GM21528 (cell line): ENCODE measurements around the gene VWA3B.
"Not testable (repeated sequence)": the region's sequence is repeated elsewhere in the genome, so short reads cannot be mapped to it uniquely, and the experiment has no call there.

Source experiments
- ATAC-seq: cut with Tn5 transposase; IDR thresholded peaks from one replicate; pipeline ENCODE4 v1.9.1; 2021; ENCODE audit warnings: mild to moderate bottlenecking, moderate library complexity; ENCODE audit not compliant: unreplicated experiment, low FRiP score

Gene VWA3B

DNA sequence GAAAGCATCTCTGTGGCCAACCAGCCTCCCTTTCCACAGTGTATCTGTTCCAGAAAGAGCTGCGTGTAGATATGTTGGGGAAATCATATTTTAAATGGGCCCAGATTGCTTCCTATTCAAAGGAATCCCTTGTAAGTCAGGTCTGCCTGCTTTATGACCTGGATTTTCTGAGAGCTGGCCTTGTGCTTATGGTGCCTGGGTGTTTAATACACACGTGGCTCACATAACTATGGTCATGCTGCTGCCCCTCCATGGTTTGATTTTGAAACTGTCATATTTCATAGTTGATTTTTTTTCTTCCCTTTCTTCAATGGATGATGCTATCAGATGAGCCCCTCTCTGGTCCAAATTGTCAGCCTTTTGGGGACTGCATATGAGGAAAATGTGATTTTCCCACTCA is 147.8 kb downstream of the VWA3B start:
- no peak for ATAC-seq

- no peak for ATAC-seq
These were observed 150.0 kb downstream of the VWA3B start for GRCh38 chr2:98236935-98237334.

DNA sequence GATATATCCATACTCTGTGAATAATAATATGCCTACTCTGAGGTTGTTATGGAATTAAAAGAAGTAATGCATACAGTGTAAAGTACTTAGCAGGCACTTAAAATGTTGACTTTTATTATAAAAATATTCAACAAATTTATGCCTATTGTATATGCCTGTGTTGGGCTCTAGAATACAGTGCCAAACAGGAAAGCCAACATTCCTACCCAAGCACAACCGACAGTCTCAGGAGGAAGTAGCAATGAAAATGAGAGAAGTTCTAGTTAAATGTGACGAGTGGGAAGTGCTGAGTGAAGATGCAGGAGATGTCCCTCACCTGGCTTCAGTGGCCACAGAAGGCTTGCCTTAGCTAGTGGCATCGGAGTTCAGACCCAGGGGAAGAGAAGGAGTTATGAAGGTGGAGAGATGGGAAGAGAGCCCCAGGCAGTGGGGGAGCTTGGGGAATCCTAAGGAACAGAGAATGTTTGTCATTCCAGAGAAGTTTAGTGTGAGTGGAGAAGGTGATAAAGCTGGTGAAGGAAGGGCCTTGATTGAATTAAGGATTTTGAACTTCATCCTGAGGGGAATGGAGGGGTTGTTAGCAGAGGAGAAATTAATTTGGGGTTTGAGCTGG is 153.9 kb downstream of the VWA3B start:
- ATAC-seq, result no peak

DNA sequence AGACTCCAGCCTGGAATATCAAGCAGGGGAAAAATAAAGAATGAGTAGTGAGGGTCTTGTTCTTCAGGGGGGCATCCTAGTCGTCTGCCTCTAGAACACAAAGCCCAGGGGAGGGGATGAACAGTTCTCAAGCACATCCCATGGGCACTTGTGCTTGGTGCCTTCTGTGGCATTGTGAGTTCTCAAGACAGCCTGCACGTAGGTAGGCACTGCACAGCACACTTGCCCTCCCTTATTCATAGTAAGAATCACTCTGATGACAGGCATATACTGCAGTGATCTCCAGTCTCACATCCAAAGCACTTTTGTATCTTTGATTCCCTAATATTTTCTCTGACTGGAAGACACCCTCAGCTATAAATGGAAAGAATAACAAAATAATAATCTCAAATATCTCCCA is 154.6 kb downstream of the VWA3B start:
- ATAC-seq, result no peak

DNA sequence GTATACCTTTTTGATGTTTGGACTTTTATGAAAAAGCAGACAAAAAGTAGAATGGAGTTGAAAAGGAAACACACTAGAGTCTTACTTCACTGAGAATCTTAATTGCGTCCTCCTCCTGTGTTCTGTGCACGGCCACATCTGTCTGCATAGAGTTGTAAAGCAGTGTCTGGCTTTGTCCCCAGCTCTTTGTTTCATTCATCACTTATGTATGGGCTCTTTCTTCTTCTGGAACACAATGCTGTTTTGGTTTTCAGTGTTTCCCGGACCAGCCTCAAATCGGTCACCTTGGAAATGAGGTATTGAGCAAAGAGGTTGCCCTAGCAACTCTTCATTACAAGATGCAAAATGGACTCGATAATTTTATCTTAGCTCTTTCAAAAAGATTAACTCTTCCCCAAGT is 155.0 kb downstream of the VWA3B start:
- no peak for ATAC-seq

GRCh38 chr2:98245491-98245890 is 158.5 kb downstream of the VWA3B start:
- no peak for ATAC-seq

- no peak for ATAC-seq
These were observed 160.4 kb downstream of the VWA3B start for GRCh38 chr2:98247383-98247782.

DNA sequence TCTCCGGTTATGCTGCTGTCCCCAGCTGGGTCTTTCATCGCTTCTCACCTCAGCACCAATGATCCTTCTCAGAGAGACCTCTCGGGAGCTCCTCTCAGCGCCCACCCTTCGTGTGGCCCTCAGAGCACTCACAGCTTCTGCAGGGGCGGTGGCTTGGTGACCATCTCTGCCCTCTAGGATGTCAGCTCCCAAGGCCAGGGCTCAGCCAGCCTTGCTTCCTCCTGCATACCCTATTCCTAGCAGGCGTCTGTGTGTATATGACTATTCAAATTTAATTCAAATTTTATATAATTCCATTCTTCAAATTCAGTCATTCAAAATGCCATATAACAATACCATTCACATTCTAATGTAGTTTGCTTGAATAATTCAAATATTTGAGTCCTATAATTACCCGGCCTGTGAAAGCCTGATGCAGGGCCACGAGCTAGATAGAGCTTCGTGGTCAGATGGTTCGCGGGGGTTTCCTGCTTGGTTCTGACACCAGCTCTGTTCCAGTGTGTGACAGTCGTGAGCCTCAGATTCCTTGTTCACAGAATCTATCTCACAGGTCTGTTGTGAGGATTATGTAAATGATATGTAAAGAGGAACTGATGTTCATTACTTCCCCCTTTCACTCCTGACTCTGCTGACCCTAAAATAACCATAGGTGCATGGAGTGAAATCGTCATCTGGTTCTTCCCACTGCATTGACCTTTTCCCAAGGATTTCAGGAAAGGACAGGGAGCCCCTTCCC is 165.2 kb downstream of the VWA3B start:
- ATAC-seq, result no peak

DNA sequence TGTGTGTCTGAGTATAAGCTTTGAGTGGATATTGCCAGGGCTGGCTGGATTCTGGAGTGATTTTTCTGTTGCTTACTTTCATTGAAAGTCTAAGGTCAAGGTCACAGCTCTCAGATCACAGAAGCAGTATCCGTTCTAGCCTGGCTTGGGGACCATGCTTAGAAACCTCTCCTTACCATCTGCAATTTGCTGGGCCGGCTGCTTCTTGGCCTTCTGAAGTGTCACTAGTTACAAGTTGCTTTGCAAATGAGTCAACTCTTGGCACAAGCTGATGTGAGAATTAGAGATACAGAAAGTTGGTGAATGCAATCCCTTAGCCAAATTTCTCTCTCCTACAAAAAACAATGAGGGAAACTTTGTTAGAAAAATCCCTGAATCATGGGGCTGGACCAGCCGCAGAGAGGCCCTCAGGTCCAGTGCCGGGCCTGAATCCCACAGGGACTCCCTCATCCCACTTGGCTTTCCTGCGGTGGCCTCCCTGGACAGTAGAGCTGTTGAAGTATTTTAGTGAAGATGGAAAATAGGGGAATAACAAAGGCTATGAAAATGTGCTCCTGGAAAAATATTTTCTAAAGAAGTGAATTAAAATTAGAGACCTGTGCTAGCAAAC is 166.6 kb downstream of the VWA3B start:
- ATAC-seq, result no peak

DNA sequence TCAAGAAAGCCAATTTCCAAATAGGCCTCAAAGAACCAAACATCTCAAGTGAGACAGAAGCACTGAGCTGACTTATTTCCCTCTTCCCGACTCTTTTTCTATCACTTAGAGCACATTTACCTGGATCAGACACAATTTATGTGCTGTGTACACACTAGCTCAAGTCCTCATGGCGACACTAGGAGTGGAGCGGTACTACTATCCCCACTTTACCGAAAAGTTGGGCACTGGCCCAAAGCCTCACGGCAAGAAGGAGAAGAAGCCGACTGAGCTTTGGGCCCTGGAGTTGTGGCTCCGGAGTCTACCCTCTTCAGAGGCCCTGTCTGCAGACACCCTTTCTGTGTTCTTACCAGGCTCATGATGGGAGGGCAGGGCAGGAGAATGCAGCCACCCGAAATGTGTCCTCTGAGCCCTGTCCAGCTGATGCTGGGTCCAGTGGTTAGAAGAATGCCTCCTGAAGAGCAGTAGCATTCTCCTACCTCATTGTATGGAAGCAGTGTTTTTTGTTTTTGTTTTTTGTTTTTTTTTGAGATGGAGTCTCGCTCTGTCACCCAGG is 167.6 kb downstream of the VWA3B start:
- ATAC-seq, result no peak

GRCh38 chr2:98258906-98259305 is 171.9 kb downstream of the VWA3B start:
- ATAC-seq, result no peak

- ATAC-seq, result no peak
These were observed 176.4 kb downstream of the VWA3B start for GRCh38 chr2:98263362-98263761.

DNA sequence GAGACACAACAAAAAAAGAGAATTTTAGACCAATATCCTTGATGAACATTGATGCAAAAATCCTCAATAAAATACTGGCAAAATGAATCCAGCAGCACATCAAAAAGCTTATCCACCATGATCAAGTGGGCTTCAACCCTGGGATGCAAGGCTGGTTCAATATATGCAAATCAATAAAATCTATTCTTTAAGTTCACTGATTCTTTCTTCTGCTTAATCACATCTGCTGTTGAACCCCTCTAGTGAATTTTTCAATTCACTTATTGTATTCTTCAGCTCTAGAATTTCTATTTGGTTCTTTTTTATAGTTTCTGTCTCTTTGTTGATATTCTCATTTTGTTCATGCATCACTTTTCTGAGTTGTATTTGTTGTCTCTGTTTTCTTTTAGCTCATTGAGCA is 181.3 kb downstream of the VWA3B start:
- ATAC-seq, result not testable (repeated sequence)

DNA sequence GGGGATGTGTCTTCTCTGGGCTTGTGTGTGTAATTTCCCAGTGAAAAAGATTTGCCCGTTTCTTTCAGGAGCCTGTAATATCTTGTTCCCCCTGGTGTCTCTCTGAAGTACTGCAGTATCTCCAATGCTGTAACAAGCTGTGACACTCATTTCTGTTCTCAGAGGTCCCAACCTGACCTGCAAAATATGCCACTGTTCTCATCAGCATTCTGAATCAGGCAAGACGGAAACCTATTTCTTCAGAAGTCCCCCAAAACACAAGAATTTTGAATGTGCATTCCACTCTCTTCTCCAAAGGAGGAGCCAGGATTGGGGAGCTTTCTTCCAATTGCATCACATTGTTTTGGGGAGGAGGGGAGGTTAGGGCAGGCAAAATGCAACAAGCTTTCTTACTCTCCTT is 182.3 kb downstream of the VWA3B start:
- no peak for ATAC-seq

DNA sequence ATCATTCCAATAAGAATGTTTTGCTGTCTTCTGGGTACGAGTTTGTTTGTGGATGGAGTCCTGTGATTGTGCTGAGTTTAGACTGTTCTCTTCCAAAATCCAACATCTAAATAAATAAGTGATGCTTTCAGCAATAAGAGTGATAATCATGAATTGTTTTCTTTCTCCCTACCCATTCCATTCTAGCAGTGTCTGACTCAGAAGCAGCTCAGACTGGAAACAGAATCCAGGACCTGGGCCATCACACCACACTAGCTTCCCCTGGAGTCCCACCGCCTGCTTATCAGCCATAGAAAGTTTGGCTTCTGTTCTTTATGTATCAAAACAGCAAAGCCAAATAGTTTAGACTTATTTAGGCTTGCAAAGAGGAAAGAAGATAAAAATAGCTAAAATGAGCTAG is 182.9 kb downstream of the VWA3B start:
- no peak for ATAC-seq

DNA sequence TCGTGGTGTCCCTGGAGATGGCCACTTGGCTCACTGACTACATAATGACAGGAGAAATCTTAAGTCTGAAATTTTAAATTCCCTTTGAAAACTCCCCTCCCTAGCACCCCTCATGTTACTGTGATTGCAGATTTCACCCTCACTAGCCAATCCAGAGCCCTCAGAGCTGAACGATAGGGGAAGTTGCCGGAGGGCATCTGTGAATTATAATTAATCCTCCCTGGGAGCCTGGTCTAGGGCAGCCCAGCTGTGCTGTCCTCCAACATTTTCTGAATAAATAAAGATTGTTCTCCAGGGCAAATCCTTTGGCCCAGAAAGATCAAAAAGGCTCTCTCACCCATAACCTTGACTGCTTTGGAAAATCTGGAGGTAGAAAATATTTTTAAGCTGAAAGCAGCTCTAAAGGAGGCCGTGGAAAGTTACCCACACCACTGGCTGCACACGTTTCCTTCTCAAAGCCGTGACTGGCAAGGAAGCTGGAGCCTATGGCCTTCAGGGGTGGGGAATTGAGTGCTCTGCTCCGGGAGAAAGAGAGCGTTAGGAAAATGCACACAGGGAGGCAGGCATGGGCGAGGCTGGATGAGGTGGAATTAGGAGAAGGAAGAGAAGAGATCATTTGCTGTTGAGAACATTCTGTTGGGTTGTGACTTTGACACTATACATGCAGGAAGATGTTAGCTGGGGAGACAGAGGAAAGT is 190.3 kb downstream of the VWA3B start:
- no peak for ATAC-seq

DNA sequence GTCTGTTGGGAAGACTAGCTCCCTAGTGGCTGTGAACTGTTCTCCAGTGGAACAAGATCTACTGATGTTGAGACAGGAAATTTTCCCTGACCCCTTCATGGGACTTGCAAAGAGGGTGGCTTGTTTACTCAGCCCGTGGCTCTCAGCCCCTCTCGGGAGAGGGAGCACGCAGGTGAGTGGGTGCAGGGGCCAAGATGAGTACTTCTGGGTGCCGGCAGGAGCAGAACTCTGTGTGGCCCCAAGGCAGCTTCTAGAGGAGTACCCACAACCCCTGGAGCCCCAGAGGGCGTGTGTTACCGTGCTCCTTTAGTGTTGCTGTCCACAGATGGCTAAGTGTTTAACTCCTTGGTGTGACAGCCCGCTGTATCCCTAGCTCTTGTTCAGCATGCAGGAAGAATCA is 191.1 kb downstream of the VWA3B start:
- no peak for ATAC-seq

- no peak for ATAC-seq
These were observed 193.6 kb downstream of the VWA3B start for GRCh38 chr2:98280376-98281102.

- ATAC-seq, result no peak
These were observed 194.6 kb downstream of the VWA3B start for GRCh38 chr2:98281607-98282006.

- no peak for ATAC-seq
These were observed 195.1 kb downstream of the VWA3B start for GRCh38 chr2:98282109-98282508.
